ENCODE data around the gene CACNA1I.

DNA sequence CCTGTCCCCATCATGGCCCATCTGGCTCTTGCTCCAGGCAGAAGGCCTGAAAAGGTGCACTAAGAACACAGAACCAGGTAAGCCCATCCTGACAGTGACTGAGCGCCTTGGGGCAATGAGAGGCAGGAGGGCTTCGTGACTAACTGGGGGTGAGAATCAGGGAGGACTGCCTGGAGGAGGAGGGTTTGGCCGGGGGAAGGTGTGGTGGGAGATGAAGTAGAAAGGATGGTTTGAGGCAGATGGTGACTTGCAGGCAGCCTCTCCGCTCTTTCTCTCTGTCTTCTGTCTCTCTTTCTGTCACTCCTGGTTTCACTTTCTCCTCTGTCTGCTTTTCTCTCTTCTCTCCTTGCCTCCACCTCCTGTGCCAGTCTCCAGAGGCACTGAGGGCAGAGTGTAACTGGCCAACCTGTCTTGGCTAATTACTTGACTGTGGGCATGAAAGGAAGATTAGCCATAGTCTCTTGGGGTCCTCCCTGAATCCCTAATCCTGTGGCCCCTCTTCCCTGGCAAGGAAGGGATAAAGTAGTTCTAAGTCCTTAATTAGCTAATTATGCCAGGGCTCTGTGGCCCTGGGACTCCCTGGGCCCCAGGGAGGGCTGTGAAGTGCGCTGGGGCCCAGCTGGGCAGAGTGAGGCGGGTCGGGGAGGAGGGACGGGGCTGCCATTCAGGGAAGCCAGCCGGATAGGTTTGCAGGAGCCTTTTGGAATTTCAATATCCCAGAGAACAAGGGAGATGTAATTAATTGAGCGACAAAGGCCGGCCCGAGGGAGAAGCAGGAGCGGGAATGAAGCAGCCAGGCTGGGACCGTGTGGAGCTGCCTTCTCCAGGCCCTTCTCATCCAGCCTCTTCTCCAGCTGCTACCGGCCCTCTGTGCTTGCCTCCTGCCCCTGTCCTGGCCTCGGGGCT lies 61.1 kb downstream of the CACNA1I start:
- no peak for TF ChIP-seq CTCF (IDR thresholded peaks at IDR 0.05)
- no peak for TF ChIP-seq EP300 (IDR thresholded peaks at IDR 0.05; ENCODE audit: borderline replicate concordance in 1 of 2, low read depth in 1 of 2, low read length in 1 of 2)
- TF ChIP-seq SMC3 (IDR thresholded peaks at IDR 0.05; ENCODE audit: low read depth, low read length): no peak
- no peak for TF ChIP-seq RAD21 (IDR thresholded peaks at IDR 0.05; ENCODE audit: low read length)
- TF ChIP-seq EZH2phosphoT487 (IDR thresholded peaks at IDR 0.05; ENCODE audit: borderline replicate concordance, low read depth): no peak
- no peak for TF ChIP-seq TAF1 (IDR thresholded peaks at IDR 0.05; ENCODE audit: borderline replicate concordance, low read depth, low read length)
- TF ChIP-seq YY1 (IDR thresholded peaks at IDR 0.05; ENCODE audit: low read depth): no peak
- TF ChIP-seq POLR2AphosphoS5 (IDR thresholded peaks at IDR 0.05; ENCODE audit: low read depth, low read length): no peak
- TF ChIP-seq CHD2 (IDR thresholded peaks at IDR 0.05; ENCODE audit: low read length, partially characterized antibody): no peak
- no peak for TF ChIP-seq MEF2A (IDR thresholded peaks at IDR 0.05; ENCODE audit: borderline replicate concordance, low read depth)
- TF ChIP-seq TEAD4 (IDR thresholded peaks at IDR 0.05; ENCODE audit: borderline replicate concordance, insufficient read depth): no peak

Data from SK-N-SH (cell line).